Fibroblast of pulmonary artery (primary cell): ENCODE results near the gene EPB41.

ENCODE experiments used
- DNase-seq: peaks from one replicate; pipeline ENCODE4 v3.0.0-alpha.2; 2010; ENCODE audit warnings: low read depth
- H3K4me3 ChIP-seq: replicated peaks from 2 replicates; pipeline ENCODE4 v1.5.1; 2011; ENCODE audit warnings: low read depth, mild to moderate bottlenecking, control low read depth, low read length, moderate library complexity
- CTCF ChIP-seq: IDR thresholded peaks from 2 replicates; pipeline ENCODE4 v1.5.1; 2011; ENCODE audit warnings: mild to moderate bottlenecking, control low read depth, low read length, inconsistent platforms; ENCODE audit errors: missing control alignments

EPB41 gene

DNA sequence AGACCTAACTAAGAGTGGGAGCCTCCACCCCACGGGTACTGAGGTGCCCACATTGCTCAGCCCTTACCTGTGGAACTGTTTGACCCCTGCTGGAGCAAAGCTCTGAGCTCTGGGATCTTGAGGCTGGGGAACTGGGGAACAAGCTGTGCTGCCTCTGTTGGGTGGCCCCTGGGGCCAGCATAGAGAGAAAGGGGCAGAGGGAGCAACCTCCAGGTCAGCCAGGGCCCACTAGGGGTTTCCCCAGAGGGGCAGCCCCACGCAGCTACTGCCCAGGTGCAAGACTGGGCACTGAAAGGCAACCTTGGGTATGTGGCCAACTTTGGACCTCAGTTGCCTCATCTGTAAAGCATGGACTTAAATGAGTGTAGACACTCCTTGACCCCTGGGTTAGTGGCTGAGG lies 23.5 kb upstream of the EPB41 start:
- no peak for TF ChIP-seq CTCF
- no peak for DNase-seq
- no peak overlapping the region for H3K4me3 ChIP-seq

GRCh38 chr1:28891256-28891655 lies 23.1 kb upstream of the EPB41 start:
- H3K4me3 ChIP-seq, result no peak overlapping the region
- DNase-seq, result no peak
- TF ChIP-seq CTCF, result no peak

GRCh38 chr1:28893403-28894102 lies 20.8 kb upstream of the EPB41 start:
- peak; percentile 19 for DNase-seq
- no peak overlapping the region for H3K4me3 ChIP-seq
- TF ChIP-seq CTCF, result peak; percentile 28

DNA sequence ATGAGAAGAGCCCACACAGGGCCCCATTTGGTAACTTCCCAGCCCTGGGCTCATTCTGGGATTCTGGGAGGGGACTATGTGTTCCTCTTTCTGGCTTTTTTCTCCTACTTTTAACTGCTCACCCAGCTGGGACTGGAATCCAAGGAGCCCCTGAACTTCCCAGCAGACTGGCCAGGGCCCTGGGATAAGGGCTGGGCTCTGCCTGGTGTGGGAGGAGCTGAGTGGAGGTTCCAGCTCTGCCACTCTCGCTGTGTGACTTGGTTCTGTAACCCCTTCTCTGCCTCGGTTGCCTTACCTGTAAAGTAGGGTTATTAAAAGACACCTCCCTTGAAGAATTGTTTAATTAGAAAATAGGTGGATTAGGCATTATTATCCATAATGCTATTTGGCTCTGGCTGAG lies 19.6 kb upstream of the EPB41 start:
- no peak overlapping the region for H3K4me3 ChIP-seq
- DNase-seq, result no peak
- no peak for TF ChIP-seq CTCF

DNA sequence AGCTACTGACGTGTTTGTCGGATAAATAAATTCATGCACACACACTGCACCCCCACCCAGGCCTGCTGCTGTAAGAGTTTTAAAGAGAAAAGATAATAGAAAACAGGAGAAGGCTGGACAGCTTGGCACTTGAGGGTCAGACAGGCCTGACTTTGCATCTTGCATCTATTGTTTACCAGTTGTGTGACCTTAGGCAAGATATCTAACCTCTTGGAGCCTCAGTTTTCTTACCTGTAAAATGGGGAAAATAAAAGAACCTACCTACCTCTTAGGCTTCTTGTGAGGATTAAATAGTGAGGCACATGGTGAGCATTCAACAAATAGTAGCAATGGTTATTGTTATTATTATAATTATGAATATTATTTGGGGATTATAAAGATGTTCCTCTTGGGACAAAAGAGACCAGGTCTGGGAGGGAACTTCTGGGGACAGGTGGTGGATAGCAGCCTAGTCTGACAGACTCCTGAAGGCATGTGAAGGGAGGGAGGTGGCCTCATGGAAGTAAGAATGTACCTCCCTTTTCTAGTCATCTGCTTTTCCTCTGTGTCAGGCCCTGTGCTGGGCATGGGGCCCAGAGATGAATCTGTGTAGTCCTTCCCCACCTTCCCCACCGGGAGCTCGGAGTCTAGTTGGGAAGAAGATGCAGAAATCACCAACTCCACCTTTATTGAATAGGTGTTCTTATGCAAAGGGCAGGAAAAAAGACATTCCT lies 18.3 kb upstream of the EPB41 start:
- no peak overlapping the region for H3K4me3 ChIP-seq
- DNase-seq, result peak; percentile 38
- no peak for TF ChIP-seq CTCF

DNA sequence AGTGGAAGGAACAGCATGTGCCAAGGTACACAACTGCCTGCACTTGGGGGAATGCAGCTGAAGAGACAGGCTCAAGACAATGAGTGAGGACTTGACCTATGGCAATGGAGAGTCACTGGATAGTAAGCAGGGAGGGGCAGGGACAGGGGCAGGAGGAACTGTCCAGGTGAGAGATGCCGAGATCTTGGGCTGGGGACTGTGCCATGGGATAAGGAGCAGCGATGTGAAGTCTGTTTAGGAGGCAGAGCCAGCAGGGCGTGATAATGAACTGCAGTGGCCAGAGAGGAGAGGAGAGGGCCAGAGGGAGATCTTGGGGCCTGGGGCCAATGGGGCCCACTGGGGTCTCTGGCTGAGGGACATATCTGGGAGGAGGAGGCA lies 17.8 kb upstream of the EPB41 start:
- DNase-seq, result no peak
- no peak overlapping the region for H3K4me3 ChIP-seq
- no peak for TF ChIP-seq CTCF

- DNase-seq, result no peak
- H3K4me3 ChIP-seq, result no peak overlapping the region
- no peak for TF ChIP-seq CTCF
These were observed 16.6 kb upstream of the EPB41 start for GRCh38 chr1:28897789-28898188.
